ENCODE data around the gene FRYL.

GRCh38 chr4:48687313-48688051 is 92.6 kb downstream of the FRYL start:
- TF ChIP-seq RAD21 (IDR thresholded peaks at IDR 0.05; ENCODE audit: low read depth) (no peak), JUND (IDR thresholded peaks at IDR 0.05) (no peak), POLR2A (IDR thresholded peaks at IDR 0.05; ENCODE audit: borderline replicate concordance, extremely low read depth, insufficient read depth, insufficient read length) (no peak), EGR1 (IDR thresholded peaks at IDR 0.05; ENCODE audit: low read depth) (no peak), CEBPB (IDR thresholded peaks at IDR 0.05; ENCODE audit: low read depth) (no peak), YY1 (IDR thresholded peaks at IDR 0.05; ENCODE audit: extremely low read depth, insufficient replicate concordance, low read depth, low read length) (no peak), SP1 (IDR thresholded peaks at IDR 0.05; ENCODE audit: low read depth) (no peak), REST (IDR thresholded peaks at IDR 0.05; ENCODE audit: low read depth) (no peak), POLR2AphosphoS5 (IDR thresholded peaks at IDR 0.05; ENCODE audit: low read depth, low read length) (no peak)
- TF ChIP-seq, protein P1, sequence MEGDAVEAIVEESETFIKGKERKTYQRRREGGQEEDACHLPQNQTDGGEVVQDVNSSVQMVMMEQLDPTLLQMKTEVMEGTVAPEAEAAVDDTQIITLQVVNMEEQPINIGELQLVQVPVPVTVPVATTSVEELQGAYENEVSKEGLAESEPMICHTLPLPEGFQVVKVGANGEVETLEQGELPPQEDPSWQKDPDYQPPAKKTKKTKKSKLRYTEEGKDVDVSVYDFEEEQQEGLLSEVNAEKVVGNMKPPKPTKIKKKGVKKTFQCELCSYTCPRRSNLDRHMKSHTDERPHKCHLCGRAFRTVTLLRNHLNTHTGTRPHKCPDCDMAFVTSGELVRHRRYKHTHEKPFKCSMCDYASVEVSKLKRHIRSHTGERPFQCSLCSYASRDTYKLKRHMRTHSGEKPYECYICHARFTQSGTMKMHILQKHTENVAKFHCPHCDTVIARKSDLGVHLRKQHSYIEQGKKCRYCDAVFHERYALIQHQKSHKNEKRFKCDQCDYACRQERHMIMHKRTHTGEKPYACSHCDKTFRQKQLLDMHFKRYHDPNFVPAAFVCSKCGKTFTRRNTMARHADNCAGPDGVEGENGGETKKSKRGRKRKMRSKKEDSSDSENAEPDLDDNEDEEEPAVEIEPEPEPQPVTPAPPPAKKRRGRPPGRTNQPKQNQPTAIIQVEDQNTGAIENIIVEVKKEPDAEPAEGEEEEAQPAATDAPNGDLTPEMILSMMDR (IDR thresholded peaks at IDR 0.05 in 2 of 3, conservative IDR thresholded peaks at IDR 0.05 in 1 of 3; ENCODE audit: borderline replicate concordance in 1 of 3, insufficient read depth in 1 of 3, low read depth in 2 of 3, low read length in 2 of 3) = no peak

Data from HCT116 (cell line).